HG02938 (cell line): ENCODE data around the gene XAB2.
"Not testable (repeated sequence)": the region's sequence is repeated elsewhere in the genome, so short reads cannot be mapped to it uniquely, and the experiment has no call there.

Experiments
- ATAC-seq: cut with Tn5 transposase; IDR thresholded peaks from one replicate; pipeline ENCODE4 v1.9.1; 2021; ENCODE audit warnings: mild to moderate bottlenecking, moderate library complexity; ENCODE audit not compliant: unreplicated experiment

XAB2 gene

DNA sequence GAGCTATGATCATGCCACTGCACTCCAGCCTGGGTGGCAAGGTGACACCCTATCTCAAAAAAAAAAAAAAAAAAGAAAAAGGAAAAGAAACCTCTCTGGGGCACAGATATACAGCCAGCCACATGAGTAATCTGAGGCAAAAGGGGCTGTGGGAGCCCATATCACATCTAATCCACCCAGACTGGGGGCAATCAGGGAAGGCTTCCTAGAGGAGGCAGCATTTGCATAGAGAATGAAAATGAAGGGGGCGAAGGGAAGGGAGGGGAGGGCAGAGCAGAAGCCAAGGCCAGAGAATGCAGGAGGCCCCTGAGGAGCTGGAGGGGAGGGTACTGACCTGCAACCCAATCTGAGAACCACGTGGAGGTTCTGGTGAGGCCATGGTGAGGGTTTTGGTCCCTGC lies 20.8 kb upstream of the XAB2 start:
- no peak for ATAC-seq

GRCh38 chr19:7648265-7649014 lies 19.1 kb upstream of the XAB2 start:
- ATAC-seq, result no peak

- no peak for ATAC-seq
These were observed 17.8 kb upstream of the XAB2 start for GRCh38 chr19:7647156-7647555.

GRCh38 chr19:7646426-7646700 lies 17.0 kb upstream of the XAB2 start:
- no peak for ATAC-seq

DNA sequence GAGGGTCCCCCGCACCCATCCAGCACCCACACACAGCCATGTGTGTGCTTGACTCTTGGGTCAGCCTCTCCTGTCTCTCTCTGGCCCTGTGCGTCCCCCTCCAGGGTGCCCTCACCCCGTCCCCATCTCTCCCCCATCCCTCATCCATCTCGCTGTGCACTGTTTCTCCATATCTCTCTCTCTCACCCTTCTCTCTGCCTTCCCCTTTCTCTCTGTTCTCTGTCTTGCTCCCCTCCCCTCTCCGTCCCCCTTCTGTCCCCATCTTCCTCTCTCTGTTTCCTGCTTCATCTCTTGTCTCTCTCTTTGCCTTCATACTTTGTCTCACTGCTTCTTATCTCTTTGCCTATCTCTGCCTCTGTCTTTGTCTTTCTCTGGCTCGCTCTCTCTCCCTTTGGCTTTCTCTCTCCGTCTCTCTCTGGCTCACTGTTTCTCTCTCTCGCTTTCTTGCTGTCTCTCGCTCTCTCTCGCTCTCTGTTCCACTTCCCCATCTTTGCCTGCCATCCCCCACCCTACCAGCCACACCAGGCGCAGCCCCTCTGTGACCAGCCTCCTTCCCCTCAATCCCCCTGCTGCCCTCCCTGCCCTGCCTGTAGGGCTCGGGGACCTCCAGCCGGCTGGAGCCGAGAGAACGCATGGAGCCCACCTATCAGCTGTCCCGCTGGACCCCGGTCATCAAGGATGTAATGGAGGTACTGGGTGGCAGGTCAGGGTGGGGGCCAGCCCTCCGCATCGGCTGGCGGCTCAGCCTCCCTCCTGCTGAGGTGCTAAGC lies 16.5 kb upstream of the XAB2 start:
- no peak for ATAC-seq

DNA sequence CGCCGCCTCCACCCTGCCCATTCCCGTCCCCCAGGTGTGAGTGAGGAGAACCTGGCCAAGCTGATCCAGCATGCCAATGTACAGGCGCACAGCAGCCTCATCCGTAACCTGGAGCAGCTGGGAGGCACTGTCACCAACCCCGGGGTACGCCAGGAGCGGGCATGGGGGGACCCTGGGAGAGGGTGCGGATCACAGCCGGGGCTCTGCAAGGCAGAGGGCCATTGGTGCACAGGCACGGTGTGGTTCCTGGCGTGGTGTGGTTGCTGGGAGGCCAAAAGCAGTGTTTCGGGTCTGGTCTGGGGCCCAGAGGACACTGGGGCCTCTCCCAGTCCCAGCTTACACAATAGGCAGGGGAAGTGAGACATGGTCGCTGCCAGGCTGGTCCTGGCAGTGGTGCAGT lies 15.8 kb upstream of the XAB2 start:
- ATAC-seq, result no peak

- ATAC-seq, result no peak
These were observed 15.2 kb upstream of the XAB2 start for GRCh38 chr19:7644550-7644877.

DNA sequence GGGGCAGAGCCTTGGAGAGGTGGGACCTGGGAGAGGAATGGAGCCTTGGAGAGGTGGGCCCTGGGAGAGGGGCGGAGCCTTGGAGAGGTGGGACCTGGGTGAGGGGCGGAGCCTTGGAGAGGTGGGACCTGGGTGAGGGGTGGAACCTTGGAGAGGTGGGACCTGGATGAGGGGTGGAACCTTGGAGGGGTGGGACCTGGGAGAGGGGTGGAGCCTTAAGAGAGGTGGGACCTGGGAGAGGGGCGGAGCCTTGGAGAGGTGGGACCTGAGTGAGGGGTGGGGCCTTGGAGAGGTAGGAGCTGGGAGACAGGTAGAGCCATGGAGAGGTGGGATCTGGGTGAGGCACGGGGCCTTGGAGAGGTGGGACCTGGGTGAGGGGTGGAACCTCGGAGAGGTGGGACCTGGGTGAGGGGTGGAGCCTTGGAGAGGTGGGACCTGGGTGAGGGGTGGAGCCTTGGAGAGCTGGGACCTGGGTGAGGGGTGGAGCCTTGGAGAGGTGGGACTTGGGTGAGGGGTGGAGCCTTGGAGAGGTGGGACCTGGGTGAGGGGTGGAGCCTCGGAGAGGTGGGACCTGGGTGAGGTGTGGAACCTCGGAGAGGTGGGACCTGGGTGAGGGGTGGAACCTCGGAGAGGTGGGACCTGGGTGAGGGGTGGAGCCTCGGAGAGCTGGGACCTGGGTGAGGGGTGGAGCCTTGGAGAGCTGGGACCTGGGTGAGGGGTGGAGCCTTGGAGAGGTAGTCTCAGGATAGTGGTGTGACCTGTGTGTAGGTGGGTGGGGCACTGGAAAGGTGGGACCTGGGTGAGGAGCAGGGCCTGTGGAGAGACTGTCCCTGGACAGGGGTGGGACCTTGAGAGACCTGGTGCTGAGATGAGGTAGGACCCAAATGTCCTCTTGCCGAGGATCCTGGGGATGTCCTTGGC lies 14.5 kb upstream of the XAB2 start:
- ATAC-seq, result not testable (repeated sequence)

DNA sequence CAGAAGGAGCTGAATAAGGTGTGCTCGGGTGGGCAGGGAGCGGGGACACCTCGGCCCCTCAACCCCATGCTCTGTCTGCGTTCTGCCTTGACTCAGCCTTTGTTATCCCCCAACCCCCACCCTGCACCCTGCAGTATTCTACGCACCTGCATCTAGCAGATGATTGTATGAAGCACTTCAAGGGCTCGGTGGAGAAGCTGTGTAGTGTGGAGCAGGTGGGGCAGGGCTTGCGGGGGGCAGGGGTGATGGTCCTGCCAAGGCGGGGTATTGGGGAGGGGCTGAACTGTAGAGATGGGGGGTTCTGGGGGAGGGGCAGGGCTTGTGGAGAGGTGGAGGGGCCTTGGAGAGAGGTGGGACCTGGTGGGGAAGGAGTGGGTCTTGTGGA lies 13.7 kb upstream of the XAB2 start:
- ATAC-seq, result no peak

DNA sequence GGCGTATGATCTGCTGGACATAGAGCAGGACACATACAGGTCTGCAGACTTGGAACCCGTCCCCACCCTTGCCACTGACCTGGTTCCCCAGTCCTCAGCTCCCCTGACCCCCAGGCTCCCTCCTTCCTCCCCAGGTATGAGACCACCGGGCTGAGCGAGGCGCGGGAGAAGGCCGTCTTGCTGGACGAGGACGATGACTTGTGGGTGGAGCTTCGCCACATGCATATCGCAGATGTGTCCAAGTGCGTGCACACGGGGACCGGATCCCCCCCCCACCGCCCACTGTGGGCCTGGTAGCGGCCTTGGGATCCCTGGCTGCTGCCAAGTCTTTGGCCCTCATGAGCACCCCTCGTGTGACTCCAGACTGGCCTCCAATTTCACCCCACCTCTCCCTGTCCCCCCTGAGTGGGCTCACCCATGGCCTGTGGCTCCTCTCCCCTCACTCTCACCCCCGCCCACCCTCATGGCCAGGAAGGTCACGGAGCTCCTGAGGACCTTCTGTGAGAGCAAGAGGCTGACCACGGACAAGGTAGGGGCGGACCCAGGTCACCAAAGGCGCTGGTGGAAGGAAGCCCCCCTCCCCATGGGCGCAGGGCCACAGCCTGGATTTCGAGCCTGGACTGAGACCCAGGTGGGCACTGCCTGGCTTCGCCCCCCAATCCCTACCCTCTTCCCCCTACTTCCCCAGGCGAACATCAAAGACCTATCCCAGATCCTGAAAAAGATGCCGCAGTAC lies 13.1 kb upstream of the XAB2 start:
- ATAC-seq, result no peak

GRCh38 chr19:7641290-7642276 lies 12.2 kb upstream of the XAB2 start:
- ATAC-seq, result no peak

DNA sequence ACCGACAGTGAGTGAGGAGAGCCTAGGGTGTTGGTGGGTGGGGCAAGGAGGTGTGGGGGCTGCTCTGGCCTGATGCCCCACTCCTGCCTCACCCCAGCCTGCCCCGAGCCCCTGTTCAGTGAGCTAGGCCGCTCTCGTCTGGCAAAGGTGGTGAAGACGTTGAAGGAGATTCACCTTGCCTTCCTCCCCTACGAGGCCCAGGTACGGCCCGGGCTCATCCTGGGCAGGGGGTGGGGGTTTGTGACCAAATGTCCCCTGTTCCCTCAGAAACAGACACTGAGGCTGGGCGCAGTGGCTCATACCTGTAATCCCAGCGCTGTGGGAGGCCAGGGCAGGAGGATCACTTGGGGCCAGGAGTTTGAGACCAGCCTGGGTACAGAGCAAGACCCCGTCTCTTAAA lies 11.5 kb upstream of the XAB2 start:
- ATAC-seq, result no peak

GRCh38 chr19:7639863-7640348 lies 10.6 kb upstream of the XAB2 start:
- no peak for ATAC-seq

GRCh38 chr19:7638802-7639465 lies 9.6 kb upstream of the XAB2 start:
- ATAC-seq, result no peak

- peak; percentile 6 for ATAC-seq
These were observed 8.3 kb upstream of the XAB2 start for GRCh38 chr19:7637374-7638256.

DNA sequence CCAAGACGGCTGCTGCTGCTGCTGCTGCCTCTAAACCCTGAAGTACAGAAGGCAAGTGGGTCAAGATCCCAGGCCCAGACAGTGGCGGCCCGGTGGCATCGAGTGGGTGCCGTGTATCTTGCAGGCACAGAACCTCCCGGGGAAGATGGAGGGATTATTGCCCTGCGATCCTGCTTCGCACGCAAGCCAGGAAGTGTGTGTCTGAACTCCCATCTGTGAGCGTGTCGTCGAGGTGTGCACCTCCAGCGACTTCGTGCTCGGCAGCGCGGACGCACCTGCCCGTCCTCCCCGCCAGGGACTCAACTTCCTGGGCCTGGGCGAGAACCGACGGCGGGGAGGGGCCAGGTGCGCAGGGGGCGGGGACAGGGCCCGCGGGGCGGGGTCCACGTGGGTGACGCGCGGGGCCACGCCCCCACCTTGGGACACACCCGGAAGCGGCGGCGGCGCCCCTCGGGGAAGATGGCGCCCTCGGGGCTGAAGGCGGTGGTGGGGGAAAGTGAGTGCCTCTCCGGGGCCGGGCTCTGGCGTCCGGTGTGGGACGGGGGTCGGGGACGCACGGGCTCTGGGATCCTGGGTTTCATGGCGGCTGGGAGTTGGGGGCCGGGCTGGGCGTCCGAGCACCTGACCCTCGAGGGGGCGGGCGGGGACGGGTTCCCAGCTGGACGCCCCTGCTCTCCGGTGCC lies 7.5 kb upstream of the XAB2 start, which contains the start of gene STXBP2:
TSS of gene STXBP2 (plus strand) at position 420 of the 683 bp plus-strand sequence. CDS start at position 460, 40 bp downstream.
- peak; percentile 46 for ATAC-seq

- ATAC-seq, result no peak
These were observed 7.0 kb upstream of the XAB2 start for GRCh38 chr19:7636317-7636690.

DNA sequence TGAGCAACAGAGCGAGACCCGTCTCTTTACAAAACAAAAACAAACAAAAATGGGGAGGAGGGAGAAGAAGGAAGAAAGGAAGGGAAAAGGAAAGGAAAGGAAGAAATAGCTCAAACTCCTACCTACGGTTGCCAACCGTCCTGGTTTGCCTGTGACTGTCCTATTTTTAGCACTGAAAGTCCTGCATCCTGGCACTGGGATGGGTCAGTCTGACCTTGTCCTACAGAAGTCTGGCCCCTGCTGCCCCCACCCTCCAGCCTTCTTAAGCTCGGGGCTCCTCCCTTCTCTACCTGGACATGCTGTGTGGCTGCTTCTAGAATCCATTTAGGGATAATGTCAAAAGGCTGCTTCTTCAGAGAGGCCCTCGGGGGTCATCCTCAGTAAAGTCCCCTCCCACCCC lies 6.3 kb upstream of the XAB2 start:
- ATAC-seq, result no peak
